Measurements from ENCODE around the gene RITA1. TPM values are rescaled to one million over a fixed set of nuclear protein-coding genes. Genes with fewer than 3 reads are reported as not detected.

Gene RITA1
- total and polyA plus RNA-seq, 5 donors, result 10.1 to 15.5 (median 14.2) TPM

GRCh38 chr12:113165521-113166450 is 19.7 kb upstream of the RITA1 start:
- Histone ChIP-seq H3K4me3 (ENCODE audit: low read length) (no peak overlapping the region), H3K9me3 (ENCODE audit: control insufficient read depth, low read length) (no peaks in the 10 kb centered on the region), H3K27ac (ENCODE audit: low read length) (no peak overlapping the region), H3K27me3 (ENCODE audit: control insufficient read depth, insufficient read depth) (no peaks in the 10 kb centered on the region), H3K4me1 (ENCODE audit: control insufficient read depth, insufficient read depth, low read length) (no peaks in the 10 kb centered on the region)
- WGBS, result 91% methylated on average over 32 of the region's 32 CpGs
- ATAC-seq (no peak), DNase-seq (no peak)
- intact Hi-C loops (cut with DNase I), result no loop called here

GRCh38 chr12:113167868-113168267 is 17.7 kb upstream of the RITA1 start:
- intact Hi-C loops (cut with DNase I), result no loop called here
- Histone ChIP-seq H3K27ac (ENCODE audit: low read length) (no peak overlapping the region), H3K4me1 (ENCODE audit: control insufficient read depth, insufficient read depth, low read length) (no peaks in the 10 kb centered on the region), H3K9me3 (ENCODE audit: control insufficient read depth, low read length) (no peaks in the 10 kb centered on the region), H3K27me3 (ENCODE audit: control insufficient read depth, insufficient read depth) (no peaks in the 10 kb centered on the region), H3K4me3 (ENCODE audit: low read length) (no peak overlapping the region)
- ATAC-seq, result no peak
- 94% methylated on average over 10 of the region's 10 CpGs for WGBS
- no peak for DNase-seq

GRCh38 chr12:113169697-113170096 is 15.8 kb upstream of the RITA1 start:
- no peak overlapping the region for H3K4me3 ChIP-seq (ENCODE audit: low read length)
- H3K27me3 ChIP-seq (ENCODE audit: control insufficient read depth, insufficient read depth), result no peaks in the 10 kb centered on the region
- DNase-seq (no peak), ATAC-seq (no peak)
- no peaks in the 10 kb centered on the region for H3K4me1 ChIP-seq (ENCODE audit: control insufficient read depth, insufficient read depth, low read length)
- H3K27ac ChIP-seq (ENCODE audit: low read length), result no peak overlapping the region
- intact Hi-C loops (cut with DNase I), result loop anchor here in 1 of 4 donors (5.0 kb wide), 1 partner anchor 117 kb away; no protein-coding TSS in a partner anchor
- H3K9me3 ChIP-seq (ENCODE audit: control insufficient read depth, low read length), result no peaks in the 10 kb centered on the region
- WGBS, result 94% methylated on average over 13 of the region's 13 CpGs

GRCh38 chr12:113170457-113170856 is 15.1 kb upstream of the RITA1 start:
- Histone ChIP-seq H3K4me1 (ENCODE audit: control insufficient read depth, insufficient read depth, low read length) (no peaks in the 10 kb centered on the region), H3K27me3 (ENCODE audit: control insufficient read depth, insufficient read depth) (no peaks in the 10 kb centered on the region), H3K4me3 (ENCODE audit: low read length) (no peak overlapping the region), H3K9me3 (ENCODE audit: control insufficient read depth, low read length) (no peaks in the 10 kb centered on the region), H3K27ac (ENCODE audit: low read length) (no peak overlapping the region)
- intact Hi-C loops (cut with DNase I), result loop anchor here in 1 of 4 donors (5.0 kb wide), 1 partner anchor 118 kb away; no protein-coding TSS in a partner anchor
- DNase-seq (no peak), ATAC-seq (no peak)
- 91% methylated on average over 5 of the region's 5 CpGs for WGBS

GRCh38 chr12:113170926-113171325 is 14.6 kb upstream of the RITA1 start:
- Histone ChIP-seq H3K4me3 (ENCODE audit: low read length) (no peak overlapping the region), H3K4me1 (ENCODE audit: control insufficient read depth, insufficient read depth, low read length) (no peaks in the 10 kb centered on the region), H3K27me3 (ENCODE audit: control insufficient read depth, insufficient read depth) (no peaks in the 10 kb centered on the region), H3K27ac (ENCODE audit: low read length) (no peak overlapping the region), H3K9me3 (ENCODE audit: control insufficient read depth, low read length) (no peaks in the 10 kb centered on the region)
- ATAC-seq (no peak), DNase-seq (no peak)
- 94% methylated on average over 4 of the region's 4 CpGs for WGBS
- intact Hi-C loops (cut with DNase I), result loop anchor here in 1 of 4 donors (5.0 kb wide), 1 partner anchor 119 kb away; no protein-coding TSS in a partner anchor

GRCh38 chr12:113171543-113171942 is 14.0 kb upstream of the RITA1 start:
- intact Hi-C loops (cut with DNase I), result loop anchor here in 1 of 4 donors (5.0 kb wide), 1 partner anchor 119 kb away; no protein-coding TSS in a partner anchor
- Histone ChIP-seq H3K27ac (ENCODE audit: low read length) (no peak overlapping the region), H3K4me1 (ENCODE audit: control insufficient read depth, insufficient read depth, low read length) (no peaks in the 10 kb centered on the region), H3K4me3 (ENCODE audit: low read length) (no peak overlapping the region), H3K9me3 (ENCODE audit: control insufficient read depth, low read length) (no peaks in the 10 kb centered on the region), H3K27me3 (ENCODE audit: control insufficient read depth, insufficient read depth) (no peaks in the 10 kb centered on the region)
- ATAC-seq (no peak), DNase-seq (no peak)
- WGBS, result 96% methylated on average over 9 of the region's 9 CpGs

- H3K9me3 ChIP-seq (ENCODE audit: control insufficient read depth, low read length), result no peaks in the 10 kb centered on the region
- H3K27me3 ChIP-seq (ENCODE audit: control insufficient read depth, insufficient read depth), result no peaks in the 10 kb centered on the region
- no peak for DNase-seq
- no peak for ATAC-seq
- no peak overlapping the region for H3K4me3 ChIP-seq (ENCODE audit: low read length)
- intact Hi-C loops (cut with DNase I), result loop anchor here in 1 of 4 donors (5.0 kb wide), 1 partner anchor 120 kb away; no protein-coding TSS in a partner anchor
- WGBS, result 96% methylated on average over 20 of the region's 20 CpGs
- H3K4me1 ChIP-seq (ENCODE audit: control insufficient read depth, insufficient read depth, low read length), result no peaks in the 10 kb centered on the region
- H3K27ac ChIP-seq (ENCODE audit: low read length), result no peak overlapping the region
Observed at GRCh38 chr12:113172185-113172584, 13.3 kb upstream of the RITA1 start.

GRCh38 chr12:113173081-113173698 is 12.3 kb upstream of the RITA1 start:
- Histone ChIP-seq H3K27ac (ENCODE audit: low read length) (no peak overlapping the region), H3K9me3 (ENCODE audit: control insufficient read depth, low read length) (no peaks in the 10 kb centered on the region), H3K4me1 (ENCODE audit: control insufficient read depth, insufficient read depth, low read length) (no peaks in the 10 kb centered on the region), H3K4me3 (ENCODE audit: low read length) (no peak overlapping the region), H3K27me3 (ENCODE audit: control insufficient read depth, insufficient read depth) (no peaks in the 10 kb centered on the region)
- intact Hi-C loops (cut with DNase I), result loop anchor here in 1 of 4 donors (5.0 kb wide), 1 partner anchor 121 kb away; no protein-coding TSS in a partner anchor
- WGBS, result 93% methylated on average over 7 of the region's 7 CpGs
- ATAC-seq (no peak), DNase-seq (no peak)

- Histone ChIP-seq H3K4me1 (ENCODE audit: control insufficient read depth, insufficient read depth, low read length) (no peaks in the 10 kb centered on the region), H3K4me3 (ENCODE audit: low read length) (no peak overlapping the region), H3K9me3 (ENCODE audit: control insufficient read depth, low read length) (no peaks in the 10 kb centered on the region), H3K27me3 (ENCODE audit: control insufficient read depth, insufficient read depth) (no peaks in the 10 kb centered on the region), H3K27ac (ENCODE audit: low read length) (no peak overlapping the region)
- WGBS, result 54% methylated on average over 32 of the region's 32 CpGs
- peak; percentile 67 to 88 (median 85) for DNase-seq
- peak; percentile 49 to 68 for ATAC-seq
- intact Hi-C loops (cut with DNase I), result loop anchor here in 2 of 4 donors (2.0 to 5.0 kb wide), 2 partner anchors 122 to 126 kb away; no protein-coding TSS in a partner anchor
Observed at GRCh38 chr12:113174461-113175384, 10.8 kb upstream of the RITA1 start.

- Histone ChIP-seq H3K4me1 (ENCODE audit: control insufficient read depth, insufficient read depth, low read length) (no peaks in the 10 kb centered on the region), H3K27me3 (ENCODE audit: control insufficient read depth, insufficient read depth) (no peaks in the 10 kb centered on the region), H3K9me3 (ENCODE audit: control insufficient read depth, low read length) (no peaks in the 10 kb centered on the region), H3K27ac (ENCODE audit: low read length) (no peak overlapping the region), H3K4me3 (ENCODE audit: low read length) (no peak overlapping the region)
- intact Hi-C loops (cut with DNase I), result no loop called here
- DNase-seq (no peak), ATAC-seq (no peak)
- 93% methylated on average over 14 of the region's 14 CpGs for WGBS
Observed at GRCh38 chr12:113179023-113179422, 6.5 kb upstream of the RITA1 start.

Measured in right cardiac atrium (tissue), 5 donors.